H1 (cell line): ENCODE data around the gene DMXL2. TPM values are rescaled to one million over a fixed set of nuclear protein-coding genes. Genes with fewer than 3 reads are reported as not detected.

ENCODE experiments used
- CTCF ChIA-PET: fragments of 300-600 bp; sonication (Branson Sonifier 250); formaldehyde crosslinking; loops from one replicate; lab custom pipeline; 2021; ENCODE audit not compliant: partially characterized antibody; lab: Charles Lee
- POLR2A ChIA-PET: fragments of 300-600 bp; sonication (Branson Sonifier 250); formaldehyde crosslinking; loops from one replicate; lab custom pipeline; 2021; ENCODE audit warnings: inconsistent platforms; ENCODE audit not compliant: partially characterized antibody; lab: Charles Lee
- DNase-seq, 2 experiments: peaks; one replicate each; pipeline versions ENCODE4 v3.0.0 to v3.0.0-alpha.2; 2010 to 2022; ENCODE audit warnings: low spot score in 2 of 2, low read depth in 1 of 2, mixed read lengths in 1 of 2
- FAIRE-seq: peaks from 2 replicates; lab custom pipeline; 2011; peaks lifted over from hg19 to GRCh38; lab: Jason Lieb, UNC
- H2AFZ ChIP-seq: 2 replicates; pipeline ENCODE4 v1.8.1; 2012; ENCODE audit warnings: low read length, inconsistent platforms
- H2AK5ac ChIP-seq: 2 replicates; pipeline ENCODE4 v1.6.1; 2013; ENCODE audit warnings: low read depth, low read length
- H2BK120ac ChIP-seq: replicated peaks from 2 replicates; pipeline ENCODE3; 2013; ENCODE audit warnings: low read depth, low read length, inconsistent platforms
- H2BK12ac ChIP-seq: 2 replicates; pipeline ENCODE4 v1.6.1; 2013; ENCODE audit warnings: low read depth, low read length
- H2BK15ac ChIP-seq: 2 replicates; pipeline ENCODE4 v1.6.1; 2013; ENCODE audit warnings: low read length
- H2BK20ac ChIP-seq: 2 replicates; pipeline ENCODE4 v1.6.1; 2013; ENCODE audit warnings: low read length
- H2BK5ac ChIP-seq: 2 replicates; pipeline ENCODE4 v1.6.1; 2013; ENCODE audit warnings: low read depth, low read length
- H3K14ac ChIP-seq: 2 replicates; pipeline ENCODE4 v1.6.1; 2013; ENCODE audit warnings: inconsistent platforms; ENCODE audit not compliant: insufficient read length
- H3K18ac ChIP-seq: 2 replicates; pipeline ENCODE4 v1.6.1; 2013; ENCODE audit warnings: low read length; ENCODE audit errors: extremely low read depth
- H3K23ac ChIP-seq: 2 replicates; pipeline ENCODE4 v1.6.1; 2013; ENCODE audit warnings: inconsistent platforms; ENCODE audit not compliant: insufficient read length
- H3K23me2 ChIP-seq: 2 replicates; pipeline ENCODE4 v1.6.1; 2013; ENCODE audit warnings: low read depth, low read length
- H3K27ac ChIP-seq: 2 replicates; pipeline ENCODE4 v1.6.1; 2011; ENCODE audit warnings: low read depth, low read length, inconsistent platforms
- H3K27me3 ChIP-seq, 4 experiments: replicated peaks in 1 of 4; 1 replicate in 1 of 4; 2 replicates in 3 of 4; pipeline versions ENCODE4 v1.6.1 to v1.8.1; 2011 to 2013; ENCODE audit warnings: low read length in 3 of 4, mild to moderate bottlenecking in 3 of 4, inconsistent platforms in 2 of 4, mixed read lengths in 2 of 4, moderate library complexity in 1 of 4; ENCODE audit not compliant: control insufficient read depth in 3 of 4, insufficient read depth in 3 of 4; ENCODE audit errors: extremely low read depth in 1 of 4
- H3K36me3 ChIP-seq, 4 experiments: 2 replicates each; pipeline versions ENCODE4 v1.6.1 to v1.8.1; 2011 to 2013; ENCODE audit warnings: mild to moderate bottlenecking in 4 of 4, low read length in 3 of 4, moderate library complexity in 2 of 4, control low read depth in 1 of 4, inconsistent platforms in 1 of 4; ENCODE audit not compliant: insufficient read depth in 4 of 4, control insufficient read depth in 2 of 4
- H3K4ac ChIP-seq: replicated peaks from 2 replicates; pipeline ENCODE3; 2013; ENCODE audit warnings: low read length, low read depth, mixed read lengths, inconsistent platforms; ENCODE audit not compliant: insufficient read length
- H3K4me1 ChIP-seq, 4 experiments: replicated peaks in 1 of 4; 1 replicate in 1 of 4; 2 replicates in 3 of 4; pipeline versions ENCODE4 v1.6.1 to v1.8.1; 2011 to 2013; ENCODE audit warnings: low read length in 3 of 4, inconsistent platforms in 2 of 4, mixed read lengths in 1 of 4; ENCODE audit not compliant: insufficient read depth in 4 of 4, control insufficient read depth in 3 of 4
- H3K4me2 ChIP-seq, 2 experiments: 2 replicates each; pipeline versions ENCODE4 v1.6.1 to v1.8.1; 2011 to 2013; ENCODE audit warnings: low read depth in 2 of 2, low read length in 2 of 2, control low read depth in 1 of 2, inconsistent platforms in 1 of 2, mild to moderate bottlenecking in 1 of 2; ENCODE audit not compliant: insufficient read depth in 1 of 2
- H3K4me3 ChIP-seq, 4 experiments: fragments of 200-600, 300-600 bp in 1 of 4; sonication (generic), shearing (Covaris generic), sonication (Bioruptor Twin) in 1 of 4; 2 replicates each; pipeline versions ENCODE4 v1.5.1 to v1.8.1; 2011 to 2016; ENCODE audit warnings: low read length in 4 of 4, low read depth in 3 of 4, control low read depth in 2 of 4, inconsistent platforms in 2 of 4, mild to moderate bottlenecking in 2 of 4, mixed read lengths in 1 of 4, moderate library complexity in 1 of 4; ENCODE audit not compliant: insufficient read depth in 2 of 4; ENCODE audit errors: extremely low read depth in 1 of 4
- H3K56ac ChIP-seq: replicated peaks from 2 replicates; pipeline ENCODE3; 2013; ENCODE audit warnings: low read depth, mild to moderate bottlenecking, mixed read lengths, low read length, inconsistent platforms; ENCODE audit not compliant: insufficient read length
- H3K79me1 ChIP-seq: 2 replicates; pipeline ENCODE4 v1.6.1; 2013; ENCODE audit warnings: low read depth, low read length, control low read depth
- H3K79me2 ChIP-seq, 2 experiments: 2 replicates each; pipeline versions ENCODE4 v1.6.1 to v1.8.1; 2012 to 2013; ENCODE audit warnings: low read length in 2 of 2, mild to moderate bottlenecking in 2 of 2, inconsistent platforms in 1 of 2; ENCODE audit not compliant: insufficient read depth in 2 of 2, control insufficient read depth in 1 of 2
- H3K9ac ChIP-seq, 4 experiments: replicated peaks in 1 of 4; 1 replicate in 1 of 4; 2 replicates in 3 of 4; pipeline versions ENCODE4 v1.6.1 to v1.8.1; 2011 to 2013; ENCODE audit warnings: low read depth in 3 of 4, low read length in 3 of 4, control low read depth in 2 of 4, mild to moderate bottlenecking in 2 of 4, moderate library complexity in 2 of 4, inconsistent platforms in 1 of 4; ENCODE audit errors: extremely low read depth in 1 of 4
- H3K9me3 ChIP-seq, 2 experiments: 2 replicates each; pipeline versions ENCODE4 v1.6.1 to v1.8.1; 2012 to 2013; ENCODE audit warnings: mild to moderate bottlenecking in 2 of 2, moderate library complexity in 2 of 2, control low read depth in 1 of 2, inconsistent platforms in 1 of 2, low read depth in 1 of 2, low read length in 1 of 2, mixed read lengths in 1 of 2; ENCODE audit not compliant: insufficient read depth in 2 of 2
- H4K20me1 ChIP-seq, 2 experiments: replicated peaks in 1 of 2; 2 replicates each; pipeline versions ENCODE3 to v1.8.1; 2011 to 2013; ENCODE audit warnings: inconsistent platforms in 2 of 2, low read length in 2 of 2, mild to moderate bottlenecking in 1 of 2; ENCODE audit not compliant: insufficient read depth in 2 of 2, control insufficient read depth in 1 of 2
- H4K5ac ChIP-seq: 2 replicates; pipeline ENCODE4 v1.6.1; 2013; ENCODE audit warnings: low read length, low read depth, mixed read lengths, inconsistent platforms; ENCODE audit not compliant: insufficient read length
- H4K8ac ChIP-seq: 2 replicates; pipeline ENCODE4 v1.8.0; 2013; ENCODE audit warnings: mild to moderate bottlenecking, moderate library complexity, low read length, inconsistent platforms; ENCODE audit not compliant: insufficient read depth; ENCODE audit errors: extremely low read depth
- H4K91ac ChIP-seq: replicated peaks from 2 replicates; pipeline ENCODE3; 2013; ENCODE audit warnings: low read length, mixed read lengths, inconsistent platforms; ENCODE audit not compliant: insufficient read length
- CBX5 ChIP-seq: fragments of 300-800, 300-1000 bp; sonication (generic); IDR thresholded peaks from 2 replicates; pipeline ENCODE4 v1.7.1; 2016; ENCODE audit warnings: antibody characterized with exemption, low read length, low read depth
- CBX8 ChIP-seq: fragments of 300-800, 300-1000 bp; sonication (generic); IDR thresholded peaks from 2 replicates; pipeline ENCODE4 v1.7.1; 2016; ENCODE audit warnings: low read depth, low read length, borderline replicate concordance
- EP300 ChIP-seq, 2 experiments: IDR thresholded peaks; 1 replicate in 1 of 2; 2 replicates in 1 of 2; pipeline ENCODE4 v1.6.1; 2011 to 2012; ENCODE audit warnings: low read depth in 2 of 2, low read length in 2 of 2, mild to moderate bottlenecking in 2 of 2, borderline replicate concordance in 1 of 2, inconsistent platforms in 1 of 2, moderate library complexity in 1 of 2
- EZH2 ChIP-seq: fragments of 200-600 bp; sonication (generic); IDR thresholded peaks from 2 replicates; pipeline ENCODE4 v1.7.1; 2012; ENCODE audit warnings: low read depth, mild to moderate bottlenecking, moderate library complexity, low read length, inconsistent platforms; ENCODE audit not compliant: severe bottlenecking
- HDAC6 ChIP-seq: IDR thresholded peaks from one replicate; pipeline ENCODE4 v1.7.1; 2012; ENCODE audit warnings: low read depth, mild to moderate bottlenecking, inconsistent platforms, low read length, moderate library complexity
- KDM5A ChIP-seq: fragments of 200-600 bp; IDR thresholded peaks from 2 replicates; pipeline ENCODE4 v1.7.1; 2012; ENCODE audit warnings: mild to moderate bottlenecking, low read length, inconsistent platforms, mixed read lengths
- POU5F1 ChIP-seq: IDR thresholded peaks from 2 replicates; pipeline ENCODE4 v1.6.1; 2011; ENCODE audit warnings: low read depth, mild to moderate bottlenecking, low read length, moderate library complexity
- USF2 ChIP-seq: IDR thresholded peaks from 2 replicates; pipeline ENCODE4 v1.6.1; 2011; ENCODE audit warnings: low read length, improper control_type of control experiment
- WGBS, 2 experiments: shearing (Covaris generic) in 1 of 2; methylation state at CpG; one replicate each; pipeline versions ENCODE4 v1.1.6 to v1.1.7; 2013 to 2015; ENCODE audit warnings: low lambda C conversion rate in 2 of 2, mixed read lengths in 2 of 2, inconsistent platforms in 1 of 2, low coverage in 1 of 2, missing lambda C conversion rate in 1 of 2; ENCODE audit not compliant: insufficient replicate concordance in 2 of 2, insufficient coverage in 1 of 2, insufficient read length in 1 of 2; ENCODE audit errors: extremely low coverage in 1 of 2, missing lambda C conversion rate in 1 of 2; 5-methylcytosine and 5-hydroxymethylcytosine counted together
- polyA plus RNA-seq, 7 experiments: library from polyadenylated mRNA; depleted of rRNA in 3 of 7; stranded (reverse) in 5 of 7; unstranded in 2 of 7; fragments of >200 nt in 5 of 7; fragments of 200-250 nt in 2 of 7; gene quantifications; 1 replicate in 5 of 7; 2 replicates in 1 of 7; 4 replicates in 1 of 7; pipeline versions ENCODE4 v1.2.1 to v1.2.3, GENCODE V29; 2011 to 2013; ENCODE audit warnings: missing spikeins in 2 of 7, mixed read lengths in 2 of 7
- total RNA-seq: library from RNA; stranded (reverse); fragmentation: NEBNext Ultra II Directional; extraction: Animal tissue kit (Norgen Biotek cat#: 25700); gene quantifications from 2 replicates; pipeline ENCODE4 v1.2.1, GENCODE V29; 2021

DMXL2 gene
- total and polyA plus RNA-seq, 2 of the 8 experiments (the other 6 are each of a cell fraction or from before 2014, with no cell fraction given) = 9.5 to 10.6 TPM

- Histone ChIP-seq H3K4ac (no peak overlapping the region), H3K4me1 (no peaks in the 10 kb centered on the region), H2AFZ (no peak overlapping the region), H3K18ac (no peak overlapping the region), H2BK12ac (no peak overlapping the region), H3K9me3 (no peaks in the 10 kb centered on the region), H3K27ac (no peak overlapping the region), H4K91ac (no peak overlapping the region), H3K14ac (no peak overlapping the region), H3K79me2 (no peaks in the 10 kb centered on the region), H4K5ac (no peak overlapping the region), H2AK5ac (no peak overlapping the region), H3K4me3 (no peak overlapping the region), H2BK20ac (no peak overlapping the region), H3K79me1 (no peaks in the 10 kb centered on the region), H2BK120ac (no peak overlapping the region), H3K56ac (no peak overlapping the region), H4K8ac (no peak overlapping the region; the same call in 1 of the 2 replicates), H4K20me1 (no peaks in the 10 kb centered on the region), H3K23ac (no peak overlapping the region), H3K4me2 (no peak overlapping the region), H3K36me3 (peaks cover 0 to 6% (median 0%) of the 10 kb centered on the region in 4 experiments; a peak in 2 of 8 replicates), H3K23me2 (no peaks in the 10 kb centered on the region), H2BK15ac (no peak overlapping the region), H3K9ac (no peak overlapping the region), H3K27me3 (no peaks in the 10 kb centered on the region; a peak in 1 of 7 replicates), H2BK5ac (no peak overlapping the region)
- DNase-seq (no peak), FAIRE-seq (no peak)
- POLR2A ChIA-PET = no interaction called here
- CTCF ChIA-PET = no interaction called here
- WGBS, 2 experiments = 88% methylated on average over 3 of the region's 3 CpGs; no CpG with 5 or more reads in 1 of the 2 experiments
- no peak for TF ChIP-seq CBX8
- no peak for TF ChIP-seq HDAC6
- no peak for TF ChIP-seq EZH2
- TF ChIP-seq KDM5A = no peak
- TF ChIP-seq POU5F1 = no peak
- no peak for TF ChIP-seq EP300 (IDR thresholded peaks at IDR 0.05; ENCODE audit: borderline replicate concordance in 1 of 2, low read depth in 2 of 2, low read length in 2 of 2)
- TF ChIP-seq USF2 = no peak
- no peak for TF ChIP-seq CBX5
These were observed 138.6 kb downstream of the DMXL2 start for GRCh38 chr15:51483985-51484384.
